Hepatocyte (in vitro differentiated cells): ENCODE measurements around the gene TMEM150B.

ENCODE experiments used
- EZH2 ChIP-seq: fragments of 200-600 bp; sonication (generic); IDR thresholded peaks from 2 replicates; pipeline ENCODE4 v1.6.1; 2016; ENCODE audit warnings: antibody characterized with exemption, mild to moderate bottlenecking, borderline replicate concordance
- EZH2phosphoT487 ChIP-seq: fragments of 200-600 bp; sonication (generic); IDR thresholded peaks from one replicate; pipeline ENCODE4 v1.6.1; 2018; ENCODE audit warnings: antibody characterized with exemption, mild to moderate bottlenecking, low read depth, moderate library complexity; ENCODE audit not compliant: unreplicated experiment, severe bottlenecking
- TF ChIP-seq, protein P1 (sequence below): fragments of 200-600 bp; sonication (generic); IDR thresholded peaks from 2 replicates; pipeline ENCODE4 v1.5.1; 2016; ENCODE audit warnings: antibody characterized with exemption, mild to moderate bottlenecking; ENCODE audit not compliant: poor library complexity

DNA sequence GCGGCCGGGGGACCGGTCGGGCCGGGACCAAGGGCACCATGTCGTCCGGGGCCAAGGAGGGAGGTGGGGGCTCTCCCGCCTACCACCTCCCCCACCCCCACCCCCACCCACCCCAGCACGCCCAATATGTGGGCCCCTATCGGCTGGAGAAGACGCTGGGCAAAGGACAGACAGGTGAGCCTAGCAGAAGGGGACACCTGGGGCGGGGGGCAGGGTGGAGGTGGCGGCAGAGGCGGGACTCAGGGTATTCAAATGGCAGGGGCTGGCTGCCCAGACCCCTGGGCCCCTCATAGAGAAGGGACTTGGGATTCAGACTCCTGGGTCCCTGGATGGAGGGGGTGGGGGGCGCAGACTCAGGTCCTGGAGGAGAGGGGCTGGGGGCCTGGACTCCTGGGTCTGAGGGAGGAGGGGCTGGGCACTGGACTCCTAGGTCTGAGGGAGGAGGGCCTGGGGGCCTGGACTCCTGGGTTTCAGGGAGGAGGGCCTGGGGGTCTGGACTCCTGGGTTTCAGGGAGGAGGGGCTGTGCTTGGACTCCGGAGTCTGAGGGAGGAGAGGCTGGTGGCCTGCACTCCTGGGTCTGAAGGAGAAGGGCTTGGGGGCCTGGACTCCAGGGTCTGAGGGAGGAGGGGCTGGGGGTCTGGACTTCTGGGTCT lies 40.6 kb downstream of the TMEM150B start:
- TF ChIP-seq EZH2 (no peak), EZH2phosphoT487 (no peak)
- TF ChIP-seq, protein P1, sequence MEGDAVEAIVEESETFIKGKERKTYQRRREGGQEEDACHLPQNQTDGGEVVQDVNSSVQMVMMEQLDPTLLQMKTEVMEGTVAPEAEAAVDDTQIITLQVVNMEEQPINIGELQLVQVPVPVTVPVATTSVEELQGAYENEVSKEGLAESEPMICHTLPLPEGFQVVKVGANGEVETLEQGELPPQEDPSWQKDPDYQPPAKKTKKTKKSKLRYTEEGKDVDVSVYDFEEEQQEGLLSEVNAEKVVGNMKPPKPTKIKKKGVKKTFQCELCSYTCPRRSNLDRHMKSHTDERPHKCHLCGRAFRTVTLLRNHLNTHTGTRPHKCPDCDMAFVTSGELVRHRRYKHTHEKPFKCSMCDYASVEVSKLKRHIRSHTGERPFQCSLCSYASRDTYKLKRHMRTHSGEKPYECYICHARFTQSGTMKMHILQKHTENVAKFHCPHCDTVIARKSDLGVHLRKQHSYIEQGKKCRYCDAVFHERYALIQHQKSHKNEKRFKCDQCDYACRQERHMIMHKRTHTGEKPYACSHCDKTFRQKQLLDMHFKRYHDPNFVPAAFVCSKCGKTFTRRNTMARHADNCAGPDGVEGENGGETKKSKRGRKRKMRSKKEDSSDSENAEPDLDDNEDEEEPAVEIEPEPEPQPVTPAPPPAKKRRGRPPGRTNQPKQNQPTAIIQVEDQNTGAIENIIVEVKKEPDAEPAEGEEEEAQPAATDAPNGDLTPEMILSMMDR = no peak
